Measurements from ENCODE around the gene FSTL1.

The FSTL1 gene

GRCh38 chr3:120462409-120462959 is 11.7 kb upstream of the FSTL1 start:
- no peak for DNase-seq

- no peak for DNase-seq
Measured at GRCh38 chr3:120461416-120461815, 10.6 kb upstream of the FSTL1 start.

- DNase-seq, result no peak
Measured at GRCh38 chr3:120460862-120461261, 10.1 kb upstream of the FSTL1 start.

GRCh38 chr3:120460181-120460790 is 9.5 kb upstream of the FSTL1 start:
- no peak for DNase-seq

- DNase-seq, result no peak
Measured at GRCh38 chr3:120459196-120459595, 8.4 kb upstream of the FSTL1 start.

GRCh38 chr3:120457827-120458226 is 7.0 kb upstream of the FSTL1 start:
- DNase-seq, result no peak

- no peak for DNase-seq
Measured at GRCh38 chr3:120454076-120454689, 3.4 kb upstream of the FSTL1 start.

GRCh38 chr3:120452816-120453215 is 2.0 kb upstream of the FSTL1 start:
- no peak for DNase-seq

GRCh38 chr3:120451806-120452205 is 1.0 kb upstream of the FSTL1 start:
- DNase-seq, result no peak

GRCh38 chr3:120451272-120451761 is 525 bp upstream of the FSTL1 start:
- no peak for DNase-seq

- peak; percentile 41 for DNase-seq
Measured at GRCh38 chr3:120449701-120450599, 842 bp downstream of the FSTL1 start.

- DNase-seq, result no peak
Measured at GRCh38 chr3:120449251-120449650, 1.5 kb downstream of the FSTL1 start.

- no peak for DNase-seq
Measured at GRCh38 chr3:120448756-120449155, 2.0 kb downstream of the FSTL1 start.

- no peak for DNase-seq
Measured at GRCh38 chr3:120446891-120447668, 3.7 kb downstream of the FSTL1 start.

- DNase-seq, result no peak
Measured at GRCh38 chr3:120445654-120446053, 5.1 kb downstream of the FSTL1 start.

- DNase-seq, result no peak
Measured at GRCh38 chr3:120443626-120444123, 7.1 kb downstream of the FSTL1 start.

- DNase-seq, result no peak
Measured at GRCh38 chr3:120442975-120443517, 7.7 kb downstream of the FSTL1 start.

GRCh38 chr3:120441776-120442175 is 9.0 kb downstream of the FSTL1 start:
- DNase-seq, result no peak

GRCh38 chr3:120440762-120441161 is 10.0 kb downstream of the FSTL1 start:
- DNase-seq, result no peak

GRCh38 chr3:120440001-120440703 is 10.6 kb downstream of the FSTL1 start:
- DNase-seq, result no peak

- DNase-seq, result no peak
Measured at GRCh38 chr3:120438665-120439370, 12.0 kb downstream of the FSTL1 start.
